Stimulated activated naive CD4-positive, alpha-beta T cell (primary cell): ENCODE results near the gene GALNT7.
"Not testable (repeated sequence)": the region's sequence is repeated elsewhere in the genome, so short reads cannot be mapped to it uniquely, and the experiment has no call there.

Experiments
- DNase-seq, 6 experiments: peaks; one replicate each; lab custom pipeline; 2025; lab: John Stamatoyannopoulos, UW

Gene GALNT7, protein sequence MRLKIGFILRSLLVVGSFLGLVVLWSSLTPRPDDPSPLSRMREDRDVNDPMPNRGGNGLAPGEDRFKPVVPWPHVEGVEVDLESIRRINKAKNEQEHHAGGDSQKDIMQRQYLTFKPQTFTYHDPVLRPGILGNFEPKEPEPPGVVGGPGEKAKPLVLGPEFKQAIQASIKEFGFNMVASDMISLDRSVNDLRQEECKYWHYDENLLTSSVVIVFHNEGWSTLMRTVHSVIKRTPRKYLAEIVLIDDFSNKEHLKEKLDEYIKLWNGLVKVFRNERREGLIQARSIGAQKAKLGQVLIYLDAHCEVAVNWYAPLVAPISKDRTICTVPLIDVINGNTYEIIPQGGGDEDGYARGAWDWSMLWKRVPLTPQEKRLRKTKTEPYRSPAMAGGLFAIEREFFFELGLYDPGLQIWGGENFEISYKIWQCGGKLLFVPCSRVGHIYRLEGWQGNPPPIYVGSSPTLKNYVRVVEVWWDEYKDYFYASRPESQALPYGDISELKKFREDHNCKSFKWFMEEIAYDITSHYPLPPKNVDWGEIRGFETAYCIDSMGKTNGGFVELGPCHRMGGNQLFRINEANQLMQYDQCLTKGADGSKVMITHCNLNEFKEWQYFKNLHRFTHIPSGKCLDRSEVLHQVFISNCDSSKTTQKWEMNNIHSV

DNA sequence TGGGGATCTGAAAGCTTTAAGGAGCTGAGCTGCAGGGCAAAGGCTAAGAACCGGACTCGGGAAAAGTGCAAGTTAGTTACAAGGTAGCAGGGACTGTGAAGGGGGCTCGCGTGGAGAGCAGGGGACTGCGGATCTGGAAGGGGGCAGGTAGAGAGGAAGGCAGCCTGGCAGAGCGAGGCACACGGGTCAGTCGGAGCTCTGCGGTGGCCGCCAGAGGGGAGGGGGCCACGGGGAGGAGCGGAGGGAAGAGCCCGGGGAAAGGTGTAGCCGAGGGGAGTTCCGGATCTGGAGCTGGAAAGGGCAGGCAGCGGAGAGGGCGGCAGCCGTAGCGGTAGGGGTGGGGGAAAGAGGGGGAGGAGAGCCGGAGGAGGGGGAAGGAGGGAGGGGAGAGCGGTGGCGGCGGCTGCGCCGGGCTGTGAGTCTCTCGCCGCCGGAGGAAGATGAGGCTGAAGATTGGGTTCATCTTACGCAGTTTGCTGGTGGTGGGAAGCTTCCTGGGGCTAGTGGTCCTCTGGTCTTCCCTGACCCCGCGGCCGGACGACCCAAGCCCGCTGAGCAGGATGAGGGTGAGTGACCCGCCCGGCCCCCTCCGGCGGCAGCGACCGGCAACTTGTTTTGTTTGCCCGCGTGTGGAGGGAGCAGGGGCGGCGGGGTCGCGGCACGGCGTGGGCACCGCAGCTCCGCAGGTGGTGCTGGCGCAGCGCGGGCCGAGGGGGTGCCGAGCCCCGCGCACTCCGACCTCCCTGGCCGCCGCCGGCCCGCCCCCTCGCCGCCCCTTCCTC lies at the start of gene GALNT7:
Gene GALNT7 (plus strand): TSS at position 416 of the 782 bp plus-strand sequence. CDS start 25 bp downstream, at position 441.
- peak; percentile 34 to 58 (median 49) for DNase-seq

DNA sequence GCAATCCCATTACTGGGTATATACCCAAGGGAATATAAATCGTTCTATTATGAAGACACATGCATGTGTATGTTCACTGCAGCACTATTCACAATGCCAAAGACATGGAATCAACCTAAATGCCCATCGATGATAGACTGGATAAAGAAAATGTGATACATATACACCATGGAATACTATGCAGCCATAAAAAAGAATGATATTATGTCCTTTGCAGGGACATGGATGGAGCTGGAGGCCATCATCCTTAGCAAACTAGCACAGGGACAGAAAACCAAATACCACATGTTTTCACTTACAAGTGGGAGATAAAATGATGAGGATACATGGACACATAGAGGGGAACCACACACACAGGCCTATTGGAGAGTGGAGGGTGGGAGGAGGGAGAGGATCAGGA lies 49.8 kb upstream of the GALNT7 start:
- not testable (repeated sequence) for DNase-seq

DNA sequence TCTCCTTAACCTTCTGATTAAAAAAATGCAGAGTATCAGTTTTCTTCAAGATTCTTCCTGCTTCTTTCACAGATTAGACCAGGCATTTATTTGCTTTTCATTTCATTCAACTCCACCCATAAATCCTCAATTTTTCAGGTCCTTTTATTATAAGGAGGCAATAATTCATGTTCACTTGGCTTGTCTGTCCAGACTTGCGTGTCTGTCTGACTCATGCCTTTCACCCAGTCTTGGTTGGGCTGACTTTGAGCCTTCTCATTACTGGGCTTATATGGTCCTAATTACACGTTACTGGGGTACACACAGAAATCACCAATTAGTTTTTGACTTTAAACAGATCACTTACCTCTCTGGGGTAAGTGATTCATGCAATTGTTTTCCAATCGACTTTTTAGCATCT lies 48.8 kb upstream of the GALNT7 start:
- DNase-seq: no peak

DNA sequence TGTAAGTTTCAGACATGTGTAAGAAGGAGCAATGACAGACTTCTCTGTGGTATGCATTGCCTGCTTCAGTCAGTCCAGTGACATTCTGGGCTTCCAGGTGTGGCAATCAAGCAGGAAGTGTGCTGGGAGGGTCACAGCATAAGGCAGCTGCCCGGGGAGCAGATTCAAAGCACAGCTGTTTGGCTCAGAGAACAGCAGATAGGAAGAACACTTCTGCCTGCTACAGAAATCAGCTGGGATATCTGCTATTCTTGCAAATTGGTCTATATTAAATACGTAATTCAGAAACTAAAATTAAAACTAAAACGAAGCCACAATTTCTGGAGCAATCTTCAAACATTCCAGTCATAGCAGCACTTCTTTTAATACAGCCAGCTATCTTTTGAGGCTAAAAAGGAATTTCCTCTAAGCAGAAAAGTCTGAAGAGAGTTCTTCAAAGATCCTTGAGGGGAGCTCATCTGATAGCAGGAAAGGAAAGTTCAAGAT lies 47.5 kb upstream of the GALNT7 start:
- DNase-seq: no peak

DNA sequence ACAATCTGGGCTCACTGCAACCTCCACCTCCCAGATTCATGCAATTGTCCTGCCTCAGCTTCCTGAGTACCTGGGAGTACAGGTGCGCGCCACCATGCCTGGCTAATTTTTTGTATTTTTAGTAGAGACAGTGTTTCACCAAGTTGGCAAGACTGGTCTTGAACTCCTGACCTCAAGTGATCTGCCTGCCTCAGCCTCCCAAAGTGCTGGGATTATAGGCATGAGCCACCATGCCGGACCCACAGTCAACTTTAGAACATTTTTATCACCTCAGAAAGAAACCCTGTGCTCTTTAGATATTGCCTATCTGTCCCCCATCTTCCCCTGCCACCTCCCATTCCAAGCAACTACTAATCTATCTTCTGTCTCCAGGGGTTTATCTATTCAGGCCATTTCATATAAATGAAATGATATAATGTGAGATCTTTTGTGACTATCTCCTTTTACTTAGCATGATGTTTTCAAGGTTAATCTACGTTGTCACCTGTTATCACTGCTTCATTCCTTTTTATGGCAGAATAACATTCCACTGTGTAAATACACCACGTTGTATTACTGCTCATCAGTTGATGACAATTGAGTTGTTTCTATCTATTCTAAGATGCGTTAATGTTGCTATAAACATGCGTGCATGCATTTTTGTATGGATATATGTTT lies 44.3 kb upstream of the GALNT7 start:
- no peak for DNase-seq

DNA sequence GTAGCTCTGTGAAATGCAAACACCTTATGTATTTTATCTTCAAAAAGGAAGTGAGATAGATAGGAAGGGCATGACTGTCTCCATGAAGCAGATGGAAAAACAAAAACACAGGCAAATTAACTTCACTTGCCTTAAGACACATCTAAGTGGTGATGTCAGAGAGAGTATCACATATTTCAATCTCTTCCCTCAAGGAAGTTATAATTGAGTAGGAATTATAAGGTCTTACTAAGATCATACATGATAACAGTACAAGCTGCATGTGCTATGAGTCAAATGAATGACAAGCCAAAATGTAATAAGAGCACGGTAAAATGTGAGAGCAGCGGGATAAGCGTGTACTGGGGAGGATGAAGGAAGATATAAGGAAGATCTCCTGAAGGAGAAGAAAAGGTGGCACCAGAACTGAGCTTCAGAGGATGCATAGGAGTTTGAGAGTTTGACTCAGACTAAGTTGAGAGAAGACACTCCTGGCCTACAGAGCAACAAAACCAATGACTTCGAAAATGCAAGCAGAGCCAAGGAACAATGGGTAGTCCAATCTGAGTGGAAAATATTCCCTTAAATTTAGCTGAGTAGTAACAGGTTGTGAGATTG lies 43.3 kb upstream of the GALNT7 start:
- DNase-seq: no peak

DNA sequence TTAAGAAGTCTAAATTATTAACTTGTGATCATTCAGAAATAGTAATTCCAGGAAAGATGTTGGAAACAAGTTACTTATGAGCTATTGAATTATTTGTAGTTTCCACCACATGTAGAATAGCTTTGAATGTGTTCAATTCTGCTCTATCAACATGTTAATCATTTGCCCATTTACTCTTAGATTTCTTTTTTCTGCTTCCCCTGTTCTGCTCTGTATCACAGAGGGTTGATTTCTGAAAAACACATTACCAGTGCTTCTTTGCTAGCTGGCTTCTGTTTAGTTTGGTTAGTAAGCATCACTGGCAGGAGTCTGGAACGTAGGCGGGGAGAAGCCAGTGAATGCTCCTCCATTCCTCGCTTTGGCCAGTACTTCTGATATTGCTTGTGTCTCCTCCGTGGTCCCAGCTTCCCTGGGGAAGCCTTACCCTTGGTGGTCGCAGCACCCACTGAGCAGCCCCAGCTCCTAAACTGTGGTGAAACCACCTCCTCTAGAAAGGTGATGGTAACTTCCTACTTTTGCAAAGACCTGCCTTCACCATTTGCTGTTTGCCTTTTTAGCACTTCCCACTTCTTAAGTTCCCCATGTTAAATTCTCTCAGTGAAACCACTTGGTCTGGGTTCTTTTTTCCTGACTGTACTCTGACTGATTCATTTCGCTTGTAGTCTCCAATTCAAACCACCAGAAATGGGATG lies 40.3 kb upstream of the GALNT7 start:
- no peak for DNase-seq

DNA sequence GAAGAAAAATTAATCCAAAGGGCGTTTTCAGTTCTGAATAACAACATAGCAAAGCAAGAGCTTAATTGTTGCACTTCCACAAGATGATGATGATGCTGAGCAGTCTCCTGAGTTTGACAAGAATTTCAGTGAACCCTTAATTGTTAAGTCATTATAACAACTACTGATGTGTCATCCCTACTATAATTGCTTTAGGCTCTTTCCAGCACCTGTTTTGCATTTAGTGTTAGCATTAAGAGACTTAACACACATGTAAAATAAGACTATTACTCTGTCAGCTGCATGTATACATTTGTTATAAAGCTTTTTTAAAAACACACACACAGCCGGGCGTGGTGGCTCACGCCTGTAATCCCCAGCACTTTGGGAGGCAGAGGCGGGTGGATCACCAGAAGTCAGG lies 37.9 kb upstream of the GALNT7 start:
- no peak for DNase-seq

DNA sequence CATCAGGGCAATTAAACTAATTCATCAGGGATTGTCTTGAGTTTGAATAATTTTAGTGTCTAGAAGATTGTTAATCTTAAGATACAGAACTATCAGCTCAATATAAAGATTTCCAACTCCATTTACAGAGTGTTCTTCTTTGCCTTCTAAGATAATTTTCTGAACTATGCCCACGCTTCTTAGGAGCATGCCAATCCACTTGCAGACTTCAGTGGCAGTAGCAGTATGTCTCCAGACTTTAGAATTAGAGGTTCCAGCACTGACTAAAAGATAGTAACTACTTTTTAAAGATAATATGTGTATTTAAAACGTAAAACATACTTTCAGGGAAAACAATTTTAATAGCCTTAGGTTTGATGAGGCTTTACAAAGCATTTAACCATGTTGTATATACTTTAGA lies 34.2 kb upstream of the GALNT7 start:
- DNase-seq: no peak

DNA sequence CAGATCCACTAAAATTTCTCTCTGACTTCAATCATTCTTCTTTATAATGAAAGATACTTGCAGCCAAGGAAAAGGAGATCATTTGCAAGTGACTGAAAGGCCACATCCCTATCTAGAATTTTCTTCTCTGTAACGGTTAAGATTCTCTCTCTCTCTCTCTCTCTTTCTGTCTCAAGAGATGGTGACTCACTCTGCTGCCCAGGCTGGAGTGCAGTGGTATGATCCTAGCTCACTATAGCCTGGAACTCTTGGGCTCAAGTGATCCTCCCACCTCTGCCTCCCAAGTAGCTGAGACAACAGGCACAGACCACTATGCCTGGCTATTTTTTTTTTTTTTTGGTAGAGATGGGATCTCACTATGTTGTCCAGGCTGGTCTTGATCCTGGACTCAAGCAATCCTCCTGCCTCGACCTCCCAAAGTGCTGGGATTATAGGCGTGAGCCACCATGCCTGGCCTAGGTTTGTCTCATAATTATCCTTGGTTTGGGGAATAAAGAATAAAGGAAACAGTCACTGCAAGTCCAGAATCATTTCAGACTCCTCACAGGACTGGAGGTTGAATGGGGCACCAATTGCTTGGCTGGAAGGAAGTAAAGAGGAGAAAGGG lies 33.3 kb upstream of the GALNT7 start:
- no peak for DNase-seq

DNA sequence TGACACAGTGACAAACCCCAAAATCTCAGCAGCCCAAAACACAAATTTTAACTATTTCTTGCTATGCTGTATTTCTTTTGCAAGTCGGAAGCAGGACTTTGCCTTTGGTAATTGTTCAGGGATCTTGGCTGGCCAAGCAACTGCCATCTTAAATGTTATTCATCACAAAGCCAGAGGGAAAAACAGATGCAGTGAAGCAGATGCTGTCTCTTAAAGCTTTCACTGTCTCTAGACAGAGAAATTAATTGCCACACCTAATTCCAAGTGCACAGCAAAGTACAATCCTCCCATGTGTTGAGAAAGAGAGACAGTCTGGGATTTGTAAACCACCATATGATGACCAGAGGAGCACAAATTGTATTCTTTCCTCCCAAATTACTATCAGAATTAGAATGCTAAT lies 30.0 kb upstream of the GALNT7 start:
- DNase-seq: no peak

DNA sequence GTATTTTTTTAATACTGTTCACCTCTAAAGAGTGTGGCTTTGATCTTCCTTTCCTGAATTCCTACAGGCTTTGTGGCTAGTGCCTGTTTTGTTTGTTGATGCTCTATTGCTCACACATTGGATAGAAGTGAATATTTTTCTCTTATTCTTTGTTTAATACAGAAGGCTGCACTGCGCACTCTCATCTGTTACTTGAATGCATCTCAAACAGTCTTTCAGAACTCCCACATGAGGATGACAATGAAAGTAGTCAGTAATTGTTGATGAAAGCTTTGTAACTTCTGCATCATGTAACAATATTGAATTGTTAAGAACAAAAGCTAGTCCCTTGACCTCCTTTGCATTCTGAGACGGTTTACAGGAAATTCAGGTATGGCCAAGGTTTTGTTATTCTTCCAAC lies 29.1 kb upstream of the GALNT7 start:
- no peak for DNase-seq

DNA sequence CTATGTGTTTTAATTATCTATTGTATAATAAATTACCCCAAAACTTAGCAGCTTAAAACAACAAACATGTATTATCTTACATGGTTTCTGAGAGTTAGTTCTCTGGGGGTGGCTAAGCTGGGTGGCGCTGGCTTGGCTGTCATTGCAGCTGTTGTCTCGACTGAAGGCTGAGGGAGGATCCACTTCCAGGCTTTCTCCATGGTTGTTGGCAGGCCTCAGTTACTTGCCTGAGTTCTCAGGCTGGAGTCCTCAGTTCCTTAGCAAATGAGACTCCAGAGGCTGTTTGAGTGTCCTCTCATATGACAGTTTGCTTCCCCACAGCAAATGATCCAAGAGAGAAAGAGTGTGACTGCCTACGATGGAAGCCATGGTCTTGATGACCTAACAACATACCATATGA lies 23.5 kb upstream of the GALNT7 start:
- no peak for DNase-seq

DNA sequence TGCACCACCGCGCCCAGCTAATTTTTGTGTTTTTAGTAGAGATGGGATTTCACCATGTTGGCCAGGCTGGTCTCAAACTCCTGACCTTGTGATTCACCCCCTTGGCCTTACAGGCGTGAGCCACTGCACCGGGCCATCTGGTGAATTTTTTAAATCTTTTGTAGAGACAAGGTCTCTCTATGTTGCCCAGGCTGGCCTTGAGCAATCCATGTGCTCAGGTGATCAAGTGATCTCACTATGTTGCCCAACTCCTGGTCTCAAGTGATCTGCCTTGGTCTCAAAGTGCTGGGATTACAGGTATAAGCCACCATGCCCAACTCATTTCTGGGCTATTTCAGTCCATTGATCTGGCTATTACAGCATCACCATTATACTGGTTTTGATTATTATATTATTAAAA lies 22.2 kb upstream of the GALNT7 start:
- DNase-seq: no peak

DNA sequence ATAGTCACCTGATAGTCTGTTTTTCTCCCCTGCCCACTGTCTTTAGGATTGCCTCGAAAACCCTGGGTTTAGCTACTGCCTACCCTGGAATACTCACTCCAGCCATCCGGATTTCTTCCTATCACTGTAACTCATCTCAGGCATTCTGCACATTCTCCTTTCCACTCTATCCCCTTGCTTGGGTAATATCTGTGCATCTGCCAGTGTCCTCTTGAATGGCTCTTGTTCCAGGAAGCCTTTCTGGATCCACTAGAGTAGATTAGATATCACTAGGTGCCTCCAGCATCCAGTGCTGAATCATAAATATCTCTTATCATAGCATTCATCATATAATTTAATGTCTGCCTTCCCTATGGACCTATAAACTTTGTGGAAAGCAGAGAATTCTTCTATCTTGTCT lies 17.1 kb upstream of the GALNT7 start:
- no peak for DNase-seq

DNA sequence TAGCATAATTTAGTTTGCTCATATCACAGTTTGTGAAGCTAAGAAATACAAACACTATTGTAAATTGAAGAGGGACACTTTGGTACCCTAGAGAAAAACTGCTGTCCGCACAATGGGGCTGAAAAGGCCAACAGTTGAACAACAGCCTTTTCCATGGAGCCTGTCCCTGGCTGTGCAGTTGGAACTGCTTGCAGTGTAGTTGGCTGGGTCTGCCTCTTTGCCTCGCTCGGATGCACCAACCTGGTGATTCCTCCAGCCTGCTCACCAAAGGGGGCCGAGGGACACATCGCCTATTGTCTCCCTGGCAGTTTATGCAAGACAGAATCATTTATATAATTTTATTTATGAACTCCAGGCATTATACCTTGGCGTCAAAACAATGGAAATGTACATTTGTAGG lies 16.5 kb upstream of the GALNT7 start:
- no peak for DNase-seq

DNA sequence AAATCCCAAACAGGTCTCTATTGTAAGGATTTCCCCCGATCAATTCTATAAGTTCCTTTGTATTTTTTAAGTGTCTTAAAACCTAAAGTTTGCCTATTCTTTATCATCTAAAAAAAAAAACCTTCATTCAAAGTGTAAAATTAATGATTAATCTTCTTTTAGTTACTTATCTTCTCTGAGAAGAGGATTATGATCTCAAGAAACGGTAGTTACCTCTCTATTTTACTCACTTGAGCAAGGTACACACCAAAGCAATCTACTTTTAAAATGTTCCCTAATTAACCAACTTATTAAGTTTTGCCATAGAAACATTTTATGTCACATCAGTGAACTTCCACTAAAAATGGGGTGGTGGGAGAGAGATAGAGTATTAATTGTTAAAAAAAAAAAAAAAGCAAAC lies 15.2 kb upstream of the GALNT7 start:
- DNase-seq: no peak

DNA sequence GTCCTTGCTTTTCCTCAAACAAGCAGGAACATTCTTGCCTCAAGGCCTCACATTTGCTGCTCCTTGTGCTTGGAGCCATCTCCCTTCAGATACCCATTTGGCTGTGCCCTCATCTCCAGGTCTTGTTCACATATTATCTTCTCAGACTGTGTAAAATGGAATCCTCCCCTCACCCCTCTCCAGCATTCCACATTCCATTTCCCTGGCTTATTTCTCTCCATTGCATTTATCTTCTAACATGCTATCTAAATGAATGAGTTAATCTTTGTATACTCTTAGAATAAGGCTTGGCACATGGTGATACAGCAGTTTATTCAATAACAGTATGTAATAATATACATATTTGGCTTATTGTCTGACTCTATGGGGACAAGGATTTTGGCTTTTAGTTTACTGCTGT lies 8.8 kb upstream of the GALNT7 start:
- DNase-seq: no peak

DNA sequence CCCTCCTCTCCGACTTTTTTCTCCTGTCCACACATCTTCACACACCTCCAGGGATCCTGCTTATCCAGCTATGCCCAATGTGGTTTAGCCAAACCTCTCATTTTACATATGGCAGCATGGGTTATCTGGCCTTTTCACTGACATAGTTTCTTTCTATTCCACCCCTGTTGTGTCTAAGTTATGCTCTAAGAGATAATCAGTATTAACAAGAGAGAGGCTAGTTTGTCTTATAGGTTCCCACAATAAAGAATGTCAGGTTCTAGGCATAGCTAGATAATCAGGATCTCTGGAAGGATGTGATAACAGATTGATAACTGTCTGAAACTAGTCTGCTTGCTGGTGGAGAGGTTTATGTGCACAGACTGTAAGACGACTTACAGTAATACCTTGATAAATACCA lies 7.7 kb upstream of the GALNT7 start:
- no peak for DNase-seq

DNA sequence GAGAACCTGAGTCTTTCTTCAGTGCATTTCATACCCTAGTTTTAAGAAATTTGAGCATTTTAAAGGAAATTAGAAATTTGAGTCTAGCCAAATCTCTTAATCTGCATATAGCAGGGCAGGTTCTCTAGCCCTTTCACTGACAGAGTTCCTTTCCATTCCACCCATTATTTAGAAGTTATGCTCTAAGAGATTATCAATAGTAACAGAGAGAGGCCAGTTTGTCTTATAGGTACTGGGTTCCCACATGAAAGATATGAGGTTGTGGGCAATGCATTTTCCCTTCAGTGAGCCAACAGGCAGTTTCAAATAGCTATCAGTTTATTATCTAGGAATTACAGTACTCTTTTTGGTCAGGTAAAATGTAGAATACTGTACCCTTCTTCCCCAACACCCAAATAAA lies 7.3 kb upstream of the GALNT7 start:
- no peak for DNase-seq

DNA sequence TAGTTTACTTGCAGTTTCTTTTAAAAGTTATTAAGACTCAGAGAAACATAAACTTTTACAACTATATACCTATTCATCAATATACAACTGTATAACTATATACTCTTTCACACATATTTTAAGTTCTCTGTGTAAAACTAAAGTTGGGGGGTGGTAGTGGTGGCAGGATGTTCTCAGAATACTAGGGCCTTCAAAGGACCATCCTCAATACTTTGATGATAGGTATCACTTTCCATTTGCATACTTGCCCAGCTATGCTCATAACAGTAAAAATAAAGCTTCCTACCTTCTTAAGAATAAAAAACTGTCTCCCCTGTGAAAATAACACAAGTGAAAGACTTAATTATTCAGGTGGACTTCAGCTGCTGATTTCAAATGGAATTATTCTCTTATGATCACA lies 2.9 kb upstream of the GALNT7 start:
- DNase-seq: peak in 1 of 6 experiments; percentile 0
